ENCODE measurements around the gene EYA2.
"Not testable (repeated sequence)": the region's sequence is repeated elsewhere in the genome, so short reads cannot be mapped to it uniquely, and the experiment has no call there.

EYA2 gene
- 0 to 0.61 (median 0) reads per million in 4 donors for total RNA-seq

GRCh38 chr20:46894579-46894958, at the start of gene EYA2:
TSS of gene EYA2 (plus strand) at chr20:46894843. CDS start at chr20:46990011, 95,168 bp downstream.
- no peak for DNase-seq

DNA sequence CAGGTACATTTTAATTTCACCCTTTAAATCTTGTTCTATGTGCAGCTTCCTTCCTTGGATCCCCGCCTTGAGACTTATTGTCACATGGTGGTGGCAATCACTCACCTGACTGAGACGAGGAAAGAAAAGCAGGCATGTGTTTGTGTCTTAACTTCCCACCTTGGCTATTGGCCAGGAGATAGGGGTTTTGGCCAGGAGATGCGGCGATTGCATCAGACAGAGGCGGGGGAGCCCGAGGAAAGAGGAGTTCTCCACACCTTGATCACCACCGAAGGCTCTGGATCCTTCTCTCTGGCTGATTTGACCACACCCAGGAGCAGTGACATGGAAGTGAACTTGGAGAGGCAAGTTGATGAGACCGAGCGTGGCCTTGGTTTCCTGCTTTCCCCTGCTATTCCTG, 49.7 kb upstream of the EYA2 start:
- no peak for DNase-seq

DNA sequence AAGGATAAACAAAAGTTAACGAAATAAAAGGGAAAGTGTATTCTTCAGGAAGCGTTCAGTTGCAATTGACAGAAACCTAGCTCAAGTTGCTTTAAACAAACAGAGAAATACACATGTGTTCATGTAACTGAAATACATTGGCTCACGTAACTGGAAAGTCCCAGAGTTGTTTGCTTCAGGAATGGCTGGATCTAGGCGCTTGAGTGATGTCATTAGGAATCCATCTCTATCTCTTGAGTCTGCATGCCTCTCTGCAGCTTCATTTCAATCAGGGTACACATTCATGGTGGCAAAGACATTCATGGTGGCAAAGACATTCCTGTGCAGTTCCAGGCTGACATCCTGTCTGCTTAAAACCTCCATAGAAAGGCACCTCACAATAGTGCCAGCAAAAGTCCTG, 45.4 kb upstream of the EYA2 start:
- no peak for DNase-seq

- DNase-seq = no peak
These were observed 44.9 kb upstream of the EYA2 start for GRCh38 chr20:46849751-46850150.

DNA sequence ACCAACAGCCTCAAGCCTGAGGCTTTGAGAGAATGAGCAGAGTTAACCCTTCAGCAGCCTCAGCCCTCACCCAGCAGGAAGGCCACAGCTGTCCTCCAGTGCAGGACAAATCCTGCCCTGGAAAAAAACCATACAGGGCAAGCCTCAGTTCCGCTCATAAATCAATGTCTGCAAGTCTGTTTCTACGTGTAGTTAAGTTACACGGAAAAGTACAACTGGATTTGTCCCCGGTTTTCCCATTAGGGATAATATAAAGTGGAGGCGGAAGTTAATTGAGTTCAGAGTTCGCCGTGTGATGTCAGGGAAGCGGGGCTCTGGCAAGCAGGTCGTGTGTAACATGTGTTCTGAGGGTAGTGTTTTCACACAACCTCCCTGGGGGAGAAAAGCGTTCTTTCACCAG, 44.2 kb upstream of the EYA2 start:
- no peak for DNase-seq

GRCh38 chr20:46850896-46851295, 43.7 kb upstream of the EYA2 start:
- no peak for DNase-seq

DNA sequence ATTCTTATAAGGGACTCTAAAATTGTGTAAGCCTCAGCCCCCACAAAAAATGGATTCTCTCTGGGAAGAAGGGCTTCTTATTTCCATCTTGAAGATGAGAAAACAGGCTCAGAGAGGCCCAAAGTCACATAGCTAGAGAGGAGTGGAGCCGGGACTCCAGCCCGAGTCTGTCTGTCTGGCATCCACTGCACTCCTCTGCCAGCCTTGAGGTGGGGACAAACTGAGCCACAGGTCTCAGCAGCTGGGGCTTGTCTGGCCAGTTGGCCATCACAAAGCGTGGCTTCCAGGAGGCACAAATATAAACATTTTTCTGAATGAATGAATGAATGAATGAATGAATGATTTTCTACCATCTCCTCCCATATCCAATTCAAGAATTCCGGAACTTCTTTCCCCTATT, 42.9 kb upstream of the EYA2 start:
- no peak for DNase-seq

GRCh38 chr20:46852313-46852712, 42.3 kb upstream of the EYA2 start:
- no peak for DNase-seq

DNA sequence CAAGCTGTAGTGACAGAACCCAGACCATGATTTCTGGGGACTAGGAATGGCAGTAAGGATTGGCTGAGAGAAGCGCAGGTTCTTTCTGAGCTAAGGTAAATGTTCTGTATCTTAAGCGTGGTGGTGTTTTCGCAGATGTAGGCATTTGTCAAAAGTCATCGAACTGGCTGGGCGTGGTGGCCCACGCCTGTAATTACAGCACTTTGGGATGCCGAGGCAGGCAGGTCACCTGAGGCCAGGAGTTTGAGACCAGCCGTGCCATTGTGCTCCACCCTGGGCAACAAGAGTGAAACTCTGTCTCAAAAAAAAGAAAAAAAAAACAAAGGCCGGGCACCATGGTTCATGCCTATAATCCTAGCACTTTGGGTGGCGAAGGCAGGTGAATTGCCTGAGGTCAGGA, 40.7 kb upstream of the EYA2 start:
- no peak for DNase-seq

- no peak for DNase-seq
These were observed 37.4 kb upstream of the EYA2 start for GRCh38 chr20:46857061-46857831.

DNA sequence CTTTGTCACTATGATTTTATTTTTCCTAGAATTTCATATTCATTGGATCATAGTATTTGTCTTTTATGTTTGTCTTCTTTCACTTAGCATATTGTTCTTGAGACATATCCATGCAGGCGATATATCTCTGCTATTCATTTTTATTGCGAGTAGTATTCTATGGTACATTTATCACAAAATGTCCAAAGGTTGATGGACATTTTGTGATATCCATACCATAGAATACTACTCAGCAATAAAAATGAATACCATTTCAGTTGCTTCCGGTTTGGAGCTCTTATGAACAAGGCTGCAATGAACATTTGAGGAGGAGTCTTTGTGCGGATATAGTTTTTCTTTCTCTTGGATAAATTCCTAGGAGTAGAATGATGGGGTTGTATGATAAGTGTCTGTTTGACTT, 28.8 kb upstream of the EYA2 start:
- DNase-seq = no peak

- no peak for DNase-seq
These were observed 24.6 kb upstream of the EYA2 start for GRCh38 chr20:46870041-46870440.

GRCh38 chr20:46872328-46873211, 22.1 kb upstream of the EYA2 start:
- DNase-seq = no peak

- no peak for DNase-seq
These were observed 19.6 kb upstream of the EYA2 start for GRCh38 chr20:46875059-46875458.

DNA sequence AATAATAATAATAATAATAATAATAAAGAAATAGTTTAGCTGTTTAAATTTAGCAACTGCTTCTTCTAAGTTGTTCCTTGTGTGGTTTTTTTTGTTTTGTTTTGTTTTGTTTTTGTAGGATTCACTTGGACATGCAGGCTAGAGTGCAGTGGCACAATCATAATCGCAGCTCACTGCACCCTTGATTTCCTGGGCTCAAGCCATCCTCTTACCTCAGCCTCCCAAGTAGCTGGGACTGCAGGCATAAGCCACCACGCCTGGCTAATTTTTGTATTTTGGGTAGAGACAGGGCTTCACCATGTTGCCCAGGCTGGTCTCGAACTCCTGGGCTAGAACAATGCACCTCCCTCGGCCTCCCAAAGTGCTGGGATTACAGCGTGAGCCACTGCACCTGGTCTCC, 15.3 kb upstream of the EYA2 start:
- no peak for DNase-seq

DNA sequence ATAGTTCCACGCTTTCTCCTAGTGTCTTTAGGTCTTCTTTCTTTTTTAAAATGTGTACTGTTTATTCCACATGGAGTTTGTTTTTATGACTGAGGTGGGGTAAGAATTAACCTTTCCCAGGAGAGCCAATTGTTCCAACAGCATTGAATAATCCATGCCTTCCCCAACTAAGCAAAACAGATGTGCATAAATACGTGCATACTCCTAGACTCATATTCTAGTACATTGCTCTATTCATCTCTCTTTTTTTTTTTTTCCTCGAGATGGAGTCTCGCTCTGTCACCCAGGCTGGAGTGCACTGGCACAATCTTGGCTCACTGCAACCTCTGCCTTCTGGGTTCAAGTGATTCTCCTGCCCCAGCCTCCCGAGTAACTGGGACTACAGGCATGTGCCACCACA, 14.7 kb upstream of the EYA2 start:
- not testable (repeated sequence) for DNase-seq

DNA sequence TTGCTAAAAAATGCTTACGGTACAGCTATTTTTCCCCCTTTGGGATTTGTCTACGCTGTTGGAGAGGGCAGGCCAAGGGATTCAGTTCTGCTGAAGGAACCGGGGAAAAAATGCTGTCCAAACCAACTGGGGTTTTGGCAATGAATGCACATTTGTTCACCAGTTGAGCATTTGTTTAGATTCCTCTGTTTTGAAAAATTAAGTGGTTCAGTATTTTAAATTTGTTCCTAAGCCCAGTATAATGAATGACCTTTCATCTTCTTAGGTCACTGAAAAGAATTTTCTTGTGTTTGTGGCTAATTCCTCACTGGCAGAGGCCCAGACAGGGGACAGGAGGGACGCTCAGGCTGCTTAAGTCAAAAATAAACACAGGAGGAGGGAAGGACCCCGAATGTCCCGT, 10.8 kb upstream of the EYA2 start:
- no peak for DNase-seq

DNA sequence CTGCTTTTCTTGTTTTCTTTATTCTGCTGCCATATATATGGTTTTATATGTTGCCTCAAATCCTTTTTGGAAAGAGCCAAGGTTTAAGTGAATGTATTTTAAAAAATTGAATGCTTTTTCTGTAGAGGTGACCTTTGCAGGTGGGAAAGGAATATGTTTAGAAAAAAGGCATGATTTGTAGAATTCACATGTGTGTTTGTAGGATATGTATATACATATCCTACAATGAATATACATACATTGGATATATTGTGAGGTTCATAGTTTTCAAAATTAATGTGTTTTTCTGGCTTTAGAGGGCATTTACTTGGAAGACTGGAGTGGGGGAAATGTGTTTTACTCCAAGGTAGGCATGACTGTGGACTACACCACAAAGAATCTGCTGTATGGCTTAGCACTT, 4.0 kb upstream of the EYA2 start:
- no peak for DNase-seq

- no peak for DNase-seq
These were observed 1.6 kb upstream of the EYA2 start for GRCh38 chr20:46893051-46893450.

GRCh38 chr20:46893877-46894578, 615 bp upstream of the EYA2 start:
- DNase-seq = no peak

- no peak for DNase-seq
These were observed 595 bp downstream of the EYA2 start for GRCh38 chr20:46894971-46895905.

GRCh38 chr20:46895906-46896242, 1.2 kb downstream of the EYA2 start:
- DNase-seq = no peak
